ENCODE measurements around the gene F10. TPM values are rescaled to one million over a fixed set of nuclear protein-coding genes. Genes with fewer than 3 reads are reported as not detected.

The F10 gene
- total and polyA plus RNA-seq, 4 experiments from 2014 or later: not detected

DNA sequence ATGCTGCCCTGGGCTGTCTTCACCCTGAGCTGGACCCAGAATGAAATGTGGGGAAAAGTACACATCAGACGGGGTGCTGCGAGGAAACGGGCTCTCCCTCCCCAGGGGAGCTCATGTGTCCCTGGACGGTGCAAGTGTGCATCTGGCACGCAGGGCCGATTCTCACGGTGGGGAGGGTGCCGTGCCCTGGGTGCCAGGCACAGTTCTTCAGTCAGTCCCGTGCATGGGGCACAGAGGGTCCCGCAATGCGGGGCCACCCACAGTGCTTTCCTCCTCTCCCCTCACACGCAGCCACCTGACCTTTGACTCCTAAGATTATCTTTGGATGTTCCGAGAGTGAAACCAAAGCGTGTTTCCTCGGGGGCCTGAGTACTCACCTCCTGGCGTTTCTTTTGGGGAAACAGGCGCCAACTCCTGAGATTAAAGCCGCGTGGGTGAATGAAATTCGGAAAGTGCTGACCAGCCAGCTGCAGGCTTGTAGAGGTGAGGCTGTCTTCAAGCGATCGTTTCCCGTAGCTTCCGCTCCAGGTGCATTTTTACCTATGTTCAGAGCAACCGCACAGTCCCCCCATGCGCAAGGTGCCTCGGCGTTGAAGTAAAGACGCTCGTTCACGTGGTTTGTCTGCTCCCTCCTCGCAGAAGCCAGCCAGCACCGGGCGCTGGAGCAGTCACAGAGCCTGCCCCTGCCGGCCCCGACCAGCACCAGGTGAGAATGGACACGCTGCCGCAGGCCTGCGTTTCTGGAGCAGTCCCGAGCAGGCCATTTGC lies 34.5 kb upstream of the F10 start:
- POLR2A ChIA-PET (ENCODE audit: partially characterized antibody): no interaction called here
- no peaks in the 10 kb centered on the region for H3K27me3 Mint-ChIP-seq
- Histone ChIP-seq H3K4me1 (ENCODE audit: insufficient read depth, low read length) (no peaks in the 10 kb centered on the region), H3K36me3 (ENCODE audit: insufficient read depth, low read length) (no peaks in the 10 kb centered on the region), H3K27me3 (ENCODE audit: insufficient read depth, low read length) (no peaks in the 10 kb centered on the region), H3K4me3 (ENCODE audit: low read length in 2 of 2) (no peak overlapping the region), H3K9me3 (ENCODE audit: control insufficient read depth in 1 of 2, low read length in 2 of 2) (no peaks in the 10 kb centered on the region), H3K27ac (ENCODE audit: low read depth, low read length) (no peak overlapping the region)
- H3K36me3 Mint-ChIP-seq: peaks cover 2 to 9% of the 10 kb centered on the region in 2 donors
- no peak overlapping the region for H3K4me3 Mint-ChIP-seq
- no peak overlapping the region for H3K27ac Mint-ChIP-seq
- CTCF ChIA-PET (ENCODE audit: partially characterized antibody): no interaction called here
- no peaks in the 10 kb centered on the region for H3K4me1 Mint-ChIP-seq
- no peak for DNase-seq
- peaks cover 0 to 2% (median 0%) of the 10 kb centered on the region in 8 donors for H3K9me3 Mint-ChIP-seq
- intact Hi-C loops (cut with micrococcal nuclease): no loop called here

DNA sequence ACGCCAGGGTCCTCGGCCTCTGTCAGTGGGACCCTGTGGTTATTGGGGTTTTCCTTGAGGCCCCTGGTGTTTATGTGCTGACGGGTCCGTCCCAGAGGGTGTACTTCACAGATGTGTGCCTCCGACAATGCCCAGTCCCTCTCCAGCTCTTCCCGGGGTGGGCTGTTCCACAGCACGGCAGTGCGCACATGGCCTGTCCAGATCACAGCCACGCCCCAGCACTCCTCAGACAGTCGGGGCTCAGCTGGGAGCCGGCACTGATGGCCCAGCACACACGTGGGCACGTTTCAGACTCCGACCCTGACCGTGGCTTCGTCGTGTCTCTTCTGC lies 33.9 kb upstream of the F10 start:
- Histone ChIP-seq H3K4me3 (ENCODE audit: low read length in 2 of 2) (no peak overlapping the region), H3K27me3 (ENCODE audit: insufficient read depth, low read length) (no peaks in the 10 kb centered on the region), H3K9me3 (ENCODE audit: control insufficient read depth in 1 of 2, low read length in 2 of 2) (no peaks in the 10 kb centered on the region), H3K27ac (ENCODE audit: low read depth, low read length) (no peak overlapping the region), H3K36me3 (ENCODE audit: insufficient read depth, low read length) (no peaks in the 10 kb centered on the region), H3K4me1 (ENCODE audit: insufficient read depth, low read length) (no peaks in the 10 kb centered on the region)
- no peak for DNase-seq
- H3K4me1 Mint-ChIP-seq: no peaks in the 10 kb centered on the region
- intact Hi-C loops (cut with micrococcal nuclease): no loop called here
- POLR2A ChIA-PET (ENCODE audit: partially characterized antibody): no interaction called here
- H3K27me3 Mint-ChIP-seq: no peaks in the 10 kb centered on the region
- no peak overlapping the region for H3K4me3 Mint-ChIP-seq
- H3K36me3 Mint-ChIP-seq: peaks cover 2 to 9% of the 10 kb centered on the region in 2 donors
- H3K27ac Mint-ChIP-seq: no peak overlapping the region
- peaks cover 0 to 2% (median 0%) of the 10 kb centered on the region in 8 donors for H3K9me3 Mint-ChIP-seq
- CTCF ChIA-PET (ENCODE audit: partially characterized antibody): no interaction called here

DNA sequence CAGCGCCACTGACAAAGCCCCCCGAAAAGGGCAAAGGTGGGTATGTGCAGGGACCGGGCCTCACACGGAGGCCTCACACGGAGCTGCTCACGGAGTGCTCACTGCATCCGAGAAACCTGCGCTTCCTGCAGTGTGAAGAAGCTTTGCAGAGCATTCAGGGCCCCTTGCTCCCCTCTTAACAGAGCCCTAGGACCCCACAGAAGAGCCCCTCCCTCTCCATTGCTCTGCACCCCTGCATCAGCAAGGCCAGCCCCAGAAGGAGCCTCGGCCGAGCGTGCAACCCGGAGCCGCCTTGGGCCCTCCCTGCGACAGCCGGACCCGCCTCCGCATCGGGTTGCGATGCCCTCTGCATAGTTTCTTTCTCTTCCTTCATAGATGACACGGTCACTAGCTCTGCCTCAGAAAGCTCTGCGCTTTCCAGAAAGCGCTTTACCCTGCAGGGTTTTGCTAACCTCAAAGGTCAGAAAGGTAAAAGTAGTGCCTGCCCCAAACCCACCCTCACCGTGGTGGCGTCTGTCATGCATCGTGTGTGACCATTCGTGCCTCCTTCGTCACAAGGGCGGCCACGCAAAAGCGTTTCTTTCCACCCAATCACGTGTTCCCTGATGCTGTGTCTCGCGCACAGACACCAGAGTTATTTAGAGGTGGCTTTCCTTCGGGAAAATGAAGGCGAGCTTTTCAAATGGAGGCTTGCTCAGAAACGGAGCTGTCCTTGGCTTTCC lies 32.7 kb upstream of the F10 start:
- H3K36me3 ChIP-seq (ENCODE audit: insufficient read depth, low read length): no peaks in the 10 kb centered on the region
- ChIA-PET CTCF (ENCODE audit: partially characterized antibody) (no interaction called here), POLR2A (ENCODE audit: partially characterized antibody) (no interaction called here)
- H3K27me3 ChIP-seq (ENCODE audit: insufficient read depth, low read length): no peaks in the 10 kb centered on the region
- Mint-ChIP-seq H3K9me3 (no peaks in the 10 kb centered on the region), H3K36me3 (peaks cover 2 to 3% of the 10 kb centered on the region in 2 donors), H3K27ac (no peak overlapping the region), H3K4me1 (no peaks in the 10 kb centered on the region), H3K4me3 (no peak overlapping the region), H3K27me3 (no peaks in the 10 kb centered on the region)
- DNase-seq: no peak
- no peaks in the 10 kb centered on the region for H3K9me3 ChIP-seq (ENCODE audit: control insufficient read depth in 1 of 2, low read length in 2 of 2)
- intact Hi-C loops (cut with micrococcal nuclease): no loop called here
- H3K4me3 ChIP-seq (ENCODE audit: low read length in 2 of 2): no peak overlapping the region
- no peaks in the 10 kb centered on the region for H3K4me1 ChIP-seq (ENCODE audit: insufficient read depth, low read length)
- H3K27ac ChIP-seq (ENCODE audit: low read depth, low read length): no peak overlapping the region

DNA sequence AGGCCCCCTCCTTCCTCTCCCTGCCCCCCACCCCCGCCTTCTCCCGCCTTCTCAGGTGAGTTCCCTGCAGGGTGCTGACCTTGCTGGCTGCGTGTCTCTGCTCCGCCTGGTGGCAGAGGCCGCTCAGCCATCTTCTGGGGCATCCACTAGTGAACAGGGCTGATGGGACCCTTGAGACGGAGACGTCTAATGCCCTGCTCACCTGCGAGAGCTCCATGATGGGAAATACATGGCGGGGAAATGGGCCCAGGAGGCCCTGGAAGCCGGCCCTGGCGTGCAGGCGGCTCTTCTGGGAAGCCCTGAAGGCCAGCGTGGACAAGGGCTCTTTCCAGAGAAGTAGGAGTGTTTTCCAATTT lies 32.2 kb upstream of the F10 start:
- no peaks in the 10 kb centered on the region for H3K4me1 Mint-ChIP-seq
- CTCF ChIA-PET (ENCODE audit: partially characterized antibody): no interaction called here
- H3K4me3 Mint-ChIP-seq: no peak overlapping the region
- H3K36me3 ChIP-seq (ENCODE audit: insufficient read depth, low read length): no peaks in the 10 kb centered on the region
- H3K27ac ChIP-seq (ENCODE audit: low read depth, low read length): no peak overlapping the region
- DNase-seq: no peak
- H3K9me3 ChIP-seq (ENCODE audit: control insufficient read depth in 1 of 2, low read length in 2 of 2): no peaks in the 10 kb centered on the region
- no peaks in the 10 kb centered on the region for H3K4me1 ChIP-seq (ENCODE audit: insufficient read depth, low read length)
- no peaks in the 10 kb centered on the region for H3K27me3 ChIP-seq (ENCODE audit: insufficient read depth, low read length)
- H3K36me3 Mint-ChIP-seq: peaks cover 2 to 3% of the 10 kb centered on the region in 2 donors
- POLR2A ChIA-PET (ENCODE audit: partially characterized antibody): no interaction called here
- H3K27me3 Mint-ChIP-seq: no peaks in the 10 kb centered on the region
- intact Hi-C loops (cut with micrococcal nuclease): no loop called here
- H3K27ac Mint-ChIP-seq: no peak overlapping the region
- H3K9me3 Mint-ChIP-seq: no peaks in the 10 kb centered on the region
- H3K4me3 ChIP-seq (ENCODE audit: low read length in 2 of 2): no peak overlapping the region

DNA sequence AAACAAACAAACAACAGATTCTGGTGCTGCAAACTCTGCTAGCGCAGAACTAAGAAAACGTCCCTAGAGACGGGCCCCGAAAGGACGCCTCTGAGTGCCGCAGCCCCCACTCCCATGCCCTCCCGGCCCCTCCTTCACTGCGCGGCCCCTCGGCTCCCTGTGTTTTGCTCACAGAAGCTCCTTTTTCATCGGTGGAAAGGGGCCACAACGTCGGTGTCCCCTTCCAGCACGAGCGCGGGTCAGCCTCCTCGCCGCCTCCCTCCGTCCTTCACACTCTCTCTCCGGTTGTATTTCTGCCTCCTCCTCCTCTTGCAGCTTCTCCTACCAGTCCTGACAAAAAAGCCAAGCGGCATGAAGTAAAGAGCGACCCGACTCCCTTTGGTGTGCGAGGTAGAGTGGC lies 31.8 kb upstream of the F10 start:
- Histone ChIP-seq H3K27me3 (ENCODE audit: insufficient read depth, low read length) (no peaks in the 10 kb centered on the region), H3K4me3 (ENCODE audit: low read length in 2 of 2) (no peak overlapping the region), H3K27ac (ENCODE audit: low read depth, low read length) (no peak overlapping the region), H3K36me3 (ENCODE audit: insufficient read depth, low read length) (no peaks in the 10 kb centered on the region), H3K9me3 (ENCODE audit: control insufficient read depth in 1 of 2, low read length in 2 of 2) (no peaks in the 10 kb centered on the region), H3K4me1 (ENCODE audit: insufficient read depth, low read length) (no peaks in the 10 kb centered on the region)
- Mint-ChIP-seq H3K27me3 (no peaks in the 10 kb centered on the region), H3K4me3 (no peak overlapping the region), H3K27ac (no peak overlapping the region), H3K4me1 (no peaks in the 10 kb centered on the region), H3K36me3 (peaks cover 2 to 3% of the 10 kb centered on the region in 2 donors), H3K9me3 (no peaks in the 10 kb centered on the region)
- DNase-seq: no peak
- intact Hi-C loops (cut with micrococcal nuclease): no loop called here
- CTCF ChIA-PET (ENCODE audit: partially characterized antibody): no interaction called here
- POLR2A ChIA-PET (ENCODE audit: partially characterized antibody): no interaction called here

DNA sequence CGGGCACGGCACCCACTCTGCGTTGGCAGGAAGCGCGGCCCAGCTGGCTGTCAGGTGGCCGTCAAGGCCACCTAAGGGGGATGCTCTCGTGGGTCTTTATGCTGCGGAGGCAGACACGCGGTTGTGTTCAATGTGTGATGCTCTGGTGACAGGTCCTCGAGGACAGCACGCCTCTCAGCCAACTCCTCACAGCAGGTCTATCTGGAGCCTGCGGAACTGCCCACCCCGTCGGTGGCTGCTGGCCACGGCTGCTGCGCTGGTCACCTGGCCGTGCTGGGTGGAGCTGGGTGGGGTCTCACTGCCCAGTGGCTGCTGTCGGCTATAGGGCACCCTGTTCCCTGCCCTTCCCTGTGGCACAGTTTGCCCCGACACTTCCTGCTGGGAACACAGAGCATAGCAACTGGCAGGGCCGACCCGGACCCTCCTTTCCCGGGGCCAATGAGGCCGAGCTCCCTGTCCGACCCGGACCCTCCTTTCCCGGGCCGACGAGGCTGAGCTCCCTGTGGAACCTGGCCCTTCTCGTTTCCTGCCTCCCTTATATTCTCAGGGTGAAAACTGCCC lies 31.3 kb upstream of the F10 start:
- H3K27me3 Mint-ChIP-seq: no peaks in the 10 kb centered on the region
- no peak overlapping the region for H3K27ac ChIP-seq (ENCODE audit: low read depth, low read length)
- no peaks in the 10 kb centered on the region for H3K4me1 Mint-ChIP-seq
- CTCF ChIA-PET (ENCODE audit: partially characterized antibody): no interaction called here
- no peak overlapping the region for H3K4me3 Mint-ChIP-seq
- no peaks in the 10 kb centered on the region for H3K9me3 Mint-ChIP-seq
- H3K4me1 ChIP-seq (ENCODE audit: insufficient read depth, low read length): no peaks in the 10 kb centered on the region
- no peak overlapping the region for H3K27ac Mint-ChIP-seq
- no peaks in the 10 kb centered on the region for H3K36me3 ChIP-seq (ENCODE audit: insufficient read depth, low read length)
- H3K4me3 ChIP-seq (ENCODE audit: low read length in 2 of 2): no peak overlapping the region
- H3K27me3 ChIP-seq (ENCODE audit: insufficient read depth, low read length): no peaks in the 10 kb centered on the region
- no peaks in the 10 kb centered on the region for H3K9me3 ChIP-seq (ENCODE audit: control insufficient read depth in 1 of 2, low read length in 2 of 2)
- H3K36me3 Mint-ChIP-seq: peaks cover 2 to 3% of the 10 kb centered on the region in 2 donors
- intact Hi-C loops (cut with micrococcal nuclease): no loop called here
- POLR2A ChIA-PET (ENCODE audit: partially characterized antibody): no interaction called here
- DNase-seq: no peak

DNA sequence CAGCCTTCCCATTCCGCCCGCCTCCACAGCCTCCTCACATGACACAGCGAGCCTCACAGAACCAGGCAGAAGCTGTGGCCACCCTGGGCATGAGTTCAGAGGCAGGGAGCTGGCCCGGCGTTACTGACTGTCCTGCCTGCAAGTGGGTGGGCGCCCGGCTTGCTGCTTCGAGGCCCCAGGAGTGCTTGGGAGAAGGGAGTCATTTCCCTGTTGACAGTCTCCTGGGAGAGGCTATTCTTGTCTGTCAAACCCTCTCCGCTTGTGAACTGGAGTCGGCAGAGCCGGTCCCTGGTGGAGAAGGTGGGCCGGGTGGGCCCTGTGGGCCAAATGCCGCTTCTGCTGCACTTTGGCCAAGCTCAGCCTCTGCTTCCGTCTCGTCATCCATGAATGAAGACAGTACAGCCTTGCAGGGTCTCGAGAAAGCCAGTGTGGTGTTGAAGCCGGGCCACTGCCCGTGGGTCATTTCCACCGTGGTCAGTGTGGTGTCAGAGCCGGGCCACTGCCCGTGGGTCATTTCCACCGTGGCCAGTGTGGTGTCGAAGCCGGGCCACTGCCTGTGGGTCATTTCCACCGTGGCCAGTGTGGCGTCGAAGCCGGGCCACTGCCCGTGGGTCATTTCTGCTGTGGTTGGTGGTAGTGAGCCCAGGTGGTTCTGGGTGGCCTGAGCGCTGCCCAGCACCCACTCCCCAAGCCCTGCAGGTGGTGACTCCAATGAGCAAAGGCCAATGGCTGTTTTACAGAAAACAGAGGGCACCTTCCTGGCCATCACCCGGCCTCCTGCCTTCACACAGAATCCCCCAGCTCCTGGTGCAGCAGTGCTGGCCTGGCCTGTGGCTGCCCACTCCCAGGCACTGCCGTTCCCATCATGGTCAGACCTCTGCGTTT lies 30.5 kb upstream of the F10 start:
- Mint-ChIP-seq H3K9me3 (no peaks in the 10 kb centered on the region), H3K27me3 (no peaks in the 10 kb centered on the region), H3K4me3 (no peak overlapping the region), H3K36me3 (peaks cover 2 to 3% of the 10 kb centered on the region in 2 donors), H3K27ac (no peak overlapping the region), H3K4me1 (no peaks in the 10 kb centered on the region)
- no peaks in the 10 kb centered on the region for H3K36me3 ChIP-seq (ENCODE audit: insufficient read depth, low read length)
- POLR2A ChIA-PET (ENCODE audit: partially characterized antibody): no interaction called here
- H3K4me3 ChIP-seq (ENCODE audit: low read length in 2 of 2): no peak overlapping the region
- DNase-seq: no peak
- no peak overlapping the region for H3K27ac ChIP-seq (ENCODE audit: low read depth, low read length)
- no peaks in the 10 kb centered on the region for H3K27me3 ChIP-seq (ENCODE audit: insufficient read depth, low read length)
- no peaks in the 10 kb centered on the region for H3K4me1 ChIP-seq (ENCODE audit: insufficient read depth, low read length)
- no peaks in the 10 kb centered on the region for H3K9me3 ChIP-seq (ENCODE audit: control insufficient read depth in 1 of 2, low read length in 2 of 2)
- CTCF ChIA-PET (ENCODE audit: partially characterized antibody): no interaction called here
- intact Hi-C loops (cut with micrococcal nuclease): no loop called here
